Thyroid gland (tissue), 4 donors: ENCODE measurements around the gene CHURC1. TPM values are rescaled to one million over a fixed set of nuclear protein-coding genes. Genes with fewer than 3 reads are reported as not detected.

ENCODE experiments used
- DNase-seq, 2 donors: peaks; one replicate each; pipeline ENCODE4 v3.0.0-alpha.2; 2019
- H3K27ac ChIP-seq, 3 donors: fragments of 200-600 bp; sonication (generic); 1 replicate in 2 of 3; 2 replicates in 1 of 3; pipeline ENCODE4 v1.5.1; 2016 to 2019; ENCODE audit warnings: mild to moderate bottlenecking in 1 of 3, moderate library complexity in 1 of 3
- H3K27me3 ChIP-seq: fragments of 200-600 bp; sonication (generic); one replicate; pipeline ENCODE4 v1.5.1; 2019
- H3K36me3 ChIP-seq, 2 donors: fragments of 200-600 bp; sonication (generic); one replicate each; pipeline ENCODE4 v1.5.1; 2016 to 2019
- H3K4me1 ChIP-seq, 2 donors: fragments of 200-600 bp; sonication (generic); one replicate each; pipeline ENCODE4 v1.5.1; 2017 to 2019
- H3K4me3 ChIP-seq, 3 donors: fragments of 200-600 bp; sonication (generic); replicated peaks in 1 of 3; 1 replicate in 2 of 3; 2 replicates in 1 of 3; pipeline ENCODE4 v1.5.1; 2016; ENCODE audit warnings: mild to moderate bottlenecking in 1 of 3
- H3K9me3 ChIP-seq: fragments of 200-600 bp; sonication (generic); one replicate; pipeline ENCODE4 v1.5.1; 2017
- POLR2A ChIP-seq, 2 donors: fragments of 450-650 bp; IDR thresholded peaks; one replicate each; pipeline ENCODE4 v1.6.1; 2017; ENCODE audit warnings: antibody characterized with exemption in 2 of 2, mild to moderate bottlenecking in 2 of 2, moderate library complexity in 1 of 2
- WGBS, 2 donors: methylation state at CpG; one replicate each; pipeline ENCODE4 v1.1.5; 2017; 5-methylcytosine and 5-hydroxymethylcytosine counted together
- intact Hi-C: fragments of 100-400 bp; cut with DNase I; formaldehyde crosslinking; loops from one replicate; pipeline ENCODE4 v1.15.1; 2023
- total RNA-seq, 4 donors: library from RNA; depleted of rRNA; stranded (reverse); fragments of >200 nt; gene quantifications; one replicate each; pipeline ENCODE4 v1.2.3, GENCODE V29; 2016
- TF ChIP-seq, protein P1 (sequence below), 6 experiments: fragments of 200-600 bp in 3 of 6; fragments of 450-650 bp in 3 of 6; sonication (generic) in 3 of 6; IDR thresholded peaks; one replicate each; pipeline ENCODE4 v1.5.1; 2016 to 2019; ENCODE audit warnings: antibody characterized with exemption in 6 of 6, mild to moderate bottlenecking in 2 of 6, inconsistent platforms in 1 of 6, moderate library complexity in 1 of 6

CHURC1 gene
- total RNA-seq, 4 donors from 2014 or later: 63.7 to 90.2 (median 71.7) TPM

DNA sequence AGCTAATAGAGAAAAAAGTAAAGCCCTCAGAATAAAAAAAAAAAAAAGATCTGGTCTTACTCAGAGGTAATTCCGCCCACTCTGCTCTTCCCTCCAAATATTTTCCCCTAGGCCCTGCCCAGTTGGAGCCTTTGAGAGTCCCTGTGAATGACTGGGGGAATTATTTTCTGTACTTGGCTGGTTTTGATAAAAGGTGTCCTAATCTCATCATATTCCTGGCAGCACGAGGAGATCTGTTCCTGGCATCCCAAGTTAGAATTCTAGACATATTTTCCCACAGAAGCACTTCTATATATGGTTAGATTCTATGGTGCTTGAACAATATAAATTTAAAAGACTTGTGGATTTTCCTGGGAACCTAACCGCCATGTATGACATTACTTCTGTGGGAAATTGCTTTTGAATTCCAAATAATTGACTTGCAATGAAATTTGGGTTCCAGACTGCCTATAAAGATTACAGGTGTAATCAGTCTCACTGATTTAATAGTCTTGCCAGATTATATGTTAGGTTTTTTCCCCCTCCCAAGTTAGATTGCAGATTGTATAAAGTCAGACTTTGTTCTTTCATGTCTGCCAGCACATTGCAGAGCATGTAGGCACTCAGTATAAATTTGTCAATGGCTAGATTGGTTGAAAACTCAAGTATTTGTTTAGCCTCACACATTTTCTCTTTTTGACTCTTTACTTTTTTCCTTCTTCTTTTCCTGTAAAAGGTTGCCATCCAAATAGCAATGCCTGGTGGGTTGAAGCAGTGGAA lies 16.0 kb downstream of the CHURC1 start:
- intact Hi-C loops: no loop called here
- DNase-seq: no peak

GRCh38 chr14:64931123-64931522 lies 16.9 kb downstream of the CHURC1 start:
- WGBS, 2 donors: 80 to 92% methylated on average over 2 of the region's 2 CpGs

More for the DNA sequence above, 16.0 kb downstream of the CHURC1 start:
- TF ChIP-seq POLR2A (IDR thresholded peaks at IDR 0.05): no peak
- TF ChIP-seq, protein P1, sequence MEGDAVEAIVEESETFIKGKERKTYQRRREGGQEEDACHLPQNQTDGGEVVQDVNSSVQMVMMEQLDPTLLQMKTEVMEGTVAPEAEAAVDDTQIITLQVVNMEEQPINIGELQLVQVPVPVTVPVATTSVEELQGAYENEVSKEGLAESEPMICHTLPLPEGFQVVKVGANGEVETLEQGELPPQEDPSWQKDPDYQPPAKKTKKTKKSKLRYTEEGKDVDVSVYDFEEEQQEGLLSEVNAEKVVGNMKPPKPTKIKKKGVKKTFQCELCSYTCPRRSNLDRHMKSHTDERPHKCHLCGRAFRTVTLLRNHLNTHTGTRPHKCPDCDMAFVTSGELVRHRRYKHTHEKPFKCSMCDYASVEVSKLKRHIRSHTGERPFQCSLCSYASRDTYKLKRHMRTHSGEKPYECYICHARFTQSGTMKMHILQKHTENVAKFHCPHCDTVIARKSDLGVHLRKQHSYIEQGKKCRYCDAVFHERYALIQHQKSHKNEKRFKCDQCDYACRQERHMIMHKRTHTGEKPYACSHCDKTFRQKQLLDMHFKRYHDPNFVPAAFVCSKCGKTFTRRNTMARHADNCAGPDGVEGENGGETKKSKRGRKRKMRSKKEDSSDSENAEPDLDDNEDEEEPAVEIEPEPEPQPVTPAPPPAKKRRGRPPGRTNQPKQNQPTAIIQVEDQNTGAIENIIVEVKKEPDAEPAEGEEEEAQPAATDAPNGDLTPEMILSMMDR (IDR thresholded peaks at IDR 0.05): no peak
- Histone ChIP-seq H3K36me3 (peaks cover 14 to 22% of the 10 kb centered on the region in 2 donors), H3K4me3 (no peak overlapping the region), H3K27ac (no peak overlapping the region), H3K27me3 (no peaks in the 10 kb centered on the region), H3K9me3 (no peaks in the 10 kb centered on the region), H3K4me1 (peaks cover 0 to 3% of the 10 kb centered on the region in 2 donors)
- WGBS, 2 donors: 81 to 90% methylated on average over 3 of the region's 3 CpGs

GRCh38 chr14:64932231-64932630 lies 18.0 kb downstream of the CHURC1 start:
- Histone ChIP-seq H3K4me3 (no peak overlapping the region), H3K27ac (no peak overlapping the region), H3K27me3 (no peaks in the 10 kb centered on the region), H3K4me1 (peaks cover 0 to 8% of the 10 kb centered on the region in 2 donors), H3K36me3 (peaks cover 2 to 12% of the 10 kb centered on the region in 2 donors), H3K9me3 (no peaks in the 10 kb centered on the region)
- intact Hi-C loops: no loop called here
- TF ChIP-seq POLR2A (IDR thresholded peaks at IDR 0.05): no peak
- TF ChIP-seq, protein P1 (IDR thresholded peaks at IDR 0.05): no peak
- DNase-seq: no peak

More at GRCh38 chr14:64931123-64931522, 16.9 kb downstream of the CHURC1 start:
- Histone ChIP-seq H3K9me3 (no peaks in the 10 kb centered on the region), H3K27ac (no peak overlapping the region), H3K27me3 (no peaks in the 10 kb centered on the region), H3K4me1 (peaks cover 0 to 3% of the 10 kb centered on the region in 2 donors), H3K4me3 (no peak overlapping the region), H3K36me3 (peaks cover 12 to 22% of the 10 kb centered on the region in 2 donors)
- no peak for TF ChIP-seq POLR2A (IDR thresholded peaks at IDR 0.05)
- TF ChIP-seq, protein P1 (IDR thresholded peaks at IDR 0.05): no peak
- intact Hi-C loops: no loop called here
- no peak for DNase-seq

- Histone ChIP-seq H3K27ac (no peak overlapping the region), H3K4me1 (peaks cover 0 to 8% of the 10 kb centered on the region in 2 donors), H3K27me3 (no peaks in the 10 kb centered on the region), H3K9me3 (no peaks in the 10 kb centered on the region), H3K4me3 (no peak overlapping the region), H3K36me3 (peaks cover 0 to 9% of the 10 kb centered on the region in 2 donors)
- no peak for DNase-seq
- TF ChIP-seq POLR2A (IDR thresholded peaks at IDR 0.05): no peak
- TF ChIP-seq, protein P1 (IDR thresholded peaks at IDR 0.05): no peak
- whole genome bisulfite sequencing, 2 donors: 76 to 78% methylated on average over 1 of the region's 1 CpG
- intact Hi-C loops: no loop called here
These were observed 20.2 kb downstream of the CHURC1 start for GRCh38 chr14:64934338-64934929.

DNA sequence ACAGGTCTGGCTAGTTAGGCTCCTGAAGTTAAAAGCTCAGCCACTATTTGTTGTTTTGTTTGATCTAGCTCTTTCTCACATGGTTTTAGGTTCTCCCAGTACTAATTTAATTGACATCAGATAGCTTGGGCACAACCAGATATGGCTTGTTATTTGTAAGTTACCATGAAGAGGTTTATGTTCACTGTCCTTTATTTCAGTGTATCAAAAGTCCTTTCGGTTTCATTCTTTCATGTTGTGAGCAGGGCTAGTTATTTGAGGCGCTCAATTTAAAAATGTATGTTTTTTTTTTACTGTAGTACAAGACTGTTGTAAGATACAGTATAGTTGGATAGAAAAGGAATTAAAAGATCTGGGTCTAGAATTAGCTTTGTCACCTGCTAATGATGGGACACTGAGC lies 21.3 kb downstream of the CHURC1 start:
- Histone ChIP-seq H3K27me3 (no peaks in the 10 kb centered on the region), H3K4me3 (no peak overlapping the region), H3K36me3 (peaks cover 0 to 9% of the 10 kb centered on the region in 2 donors), H3K27ac (no peak overlapping the region), H3K9me3 (no peaks in the 10 kb centered on the region), H3K4me1 (peaks cover 0 to 5% of the 10 kb centered on the region in 2 donors)
- intact Hi-C loops: no loop called here
- 90 to 93% methylated on average over 2 of the region's 2 CpGs for WGBS, 2 donors
- DNase-seq: no peak
- TF ChIP-seq POLR2A (IDR thresholded peaks at IDR 0.05): no peak
- TF ChIP-seq, protein P1 (IDR thresholded peaks at IDR 0.05): no peak
